Measurements from ENCODE around the gene RRAD.

Gene RRAD

GRCh38 chr16:66961065-66961744, 35.9 kb upstream of the RRAD start, which contains the start of gene CES3 (continued):
- no peak for TF ChIP-seq ZBTB49 (tag by site-specific recombination; IDR thresholded peaks at IDR 0.05; ENCODE audit: low read depth)
- TF ChIP-seq ZNF837 (tag by site-specific recombination; IDR thresholded peaks at IDR 0.05) = no peak
- no peak for TF ChIP-seq ZNF747 (tag by site-specific recombination; IDR thresholded peaks at IDR 0.05)
- TF ChIP-seq PRDM4 (tag by site-specific recombination; IDR thresholded peaks at IDR 0.05) = no peak
- no peak for TF ChIP-seq ZNF777 (tag by site-specific recombination; IDR thresholded peaks at IDR 0.05; ENCODE audit: borderline replicate concordance)
- TF ChIP-seq ZNF692 (tag by site-specific recombination; IDR thresholded peaks at IDR 0.05) = no peak
- no peak for TF ChIP-seq ZNF112 (tag by site-specific recombination; IDR thresholded peaks at IDR 0.05)
- no peak for TF ChIP-seq ZNF341 (tag by site-specific recombination; IDR thresholded peaks at IDR 0.05; ENCODE audit: low read depth)
- TF ChIP-seq ZNF132 (tag by site-specific recombination; IDR thresholded peaks at IDR 0.05; ENCODE audit: borderline replicate concordance) = no peak
- no peak for TF ChIP-seq ZBTB6 (tag by site-specific recombination; IDR thresholded peaks at IDR 0.05)
- no peak; the same call in 1 of the 2 replicates for TF ChIP-seq ZNF394 (tag by site-specific recombination; IDR thresholded peaks at IDR 0.05; ENCODE audit: borderline replicate concordance)
- peak; percentile 83 for TF ChIP-seq ZBTB17 (tag by site-specific recombination; IDR thresholded peaks at IDR 0.05)
- no peak for TF ChIP-seq ZNF239 (tag by site-specific recombination; IDR thresholded peaks at IDR 0.05)
- TF ChIP-seq ZNF501 (tag by site-specific recombination; IDR thresholded peaks at IDR 0.05) = no peak
- TF ChIP-seq ZNF660 (tag by site-specific recombination; IDR thresholded peaks at IDR 0.05) = peak; percentile 76
- TF ChIP-seq ZNF16 (tag by site-specific recombination; IDR thresholded peaks at IDR 0.05; ENCODE audit: low read depth) = no peak
- no peak for TF ChIP-seq ZNF404 (tag by site-specific recombination; IDR thresholded peaks at IDR 0.05)
- no peak for TF ChIP-seq PBX3 (CRISPR knock-in tag; IDR thresholded peaks at IDR 0.05)
- TF ChIP-seq ZNF157 (tag by site-specific recombination; IDR thresholded peaks at IDR 0.05) = no peak
- TF ChIP-seq ZNF2 (tag by site-specific recombination; IDR thresholded peaks at IDR 0.05) = peak; percentile 45; the same call in 1 of the 2 replicates
- TF ChIP-seq AEBP2 (tag by site-specific recombination; IDR thresholded peaks at IDR 0.05; ENCODE audit: borderline replicate concordance) = no peak
- TF ChIP-seq ZNF274 (IDR thresholded peaks at IDR 0.05; ENCODE audit: low read length) = no peak
- no peak for TF ChIP-seq ZNF274 (tag by site-specific recombination; IDR thresholded peaks at IDR 0.05; ENCODE audit: borderline replicate concordance)
- TF ChIP-seq ZNF624 (tag by site-specific recombination; IDR thresholded peaks at IDR 0.05) = no peak
- no peak for TF ChIP-seq EGR2 (tag by site-specific recombination; IDR thresholded peaks at IDR 0.05; ENCODE audit: low read depth)
- no peak for TF ChIP-seq ZBTB7A (tag by site-specific recombination; IDR thresholded peaks at IDR 0.05; ENCODE audit: low read depth)
- TF ChIP-seq ZXDB (tag by site-specific recombination; IDR thresholded peaks at IDR 0.05) = peak; percentile 53; the same call in 1 of the 2 replicates
- TF ChIP-seq HOXC10 (CRISPR knock-in tag; IDR thresholded peaks at IDR 0.05) = no peak
- TF ChIP-seq ZNF558 (tag by site-specific recombination; IDR thresholded peaks at IDR 0.05) = no peak

Measured in HEK293 (cell line).